Omental fat pad (tissue), 4 donors: ENCODE results near the gene ALLC. TPM values are rescaled to one million over a fixed set of nuclear protein-coding genes. Genes with fewer than 3 reads are reported as not detected.

Source experiments
- ATAC-seq: fragments of 150-250 bp; one replicate; pipeline ENCODE4 v1.9.1; 2016; ENCODE audit warnings: mild to moderate bottlenecking, moderate library complexity; ENCODE audit not compliant: low FRiP score
- DNase-seq: peaks from one replicate; pipeline ENCODE4 v3.0.0-alpha.2; 2019; ENCODE audit warnings: low spot score
- CTCF ChIP-seq, 3 donors: fragments of 450-650 bp; IDR thresholded peaks; one replicate each; pipeline ENCODE4 v1.5.1; 2016 to 2017; ENCODE audit warnings: antibody characterized with exemption in 3 of 3, mild to moderate bottlenecking in 3 of 3, moderate library complexity in 2 of 3
- total RNA-seq, 4 donors: library from RNA; depleted of rRNA; stranded (reverse); fragments of >200 nt; gene quantifications; one replicate each; pipeline ENCODE4 v1.1.0, GENCODE V29; 2016

The ALLC gene
- total RNA-seq, 4 donors from 2014 or later, result not detected

- DNase-seq, result no peak
- no peak for TF ChIP-seq CTCF (IDR thresholded peaks at IDR 0.05)
- no peak for ATAC-seq
Measured at GRCh38 chr2:3679616-3680393, 21.8 kb downstream of the ALLC start.

GRCh38 chr2:3680548-3681345 lies 22.7 kb downstream of the ALLC start:
- DNase-seq, result no peak
- TF ChIP-seq CTCF (IDR thresholded peaks at IDR 0.05), result no peak
- no peak for ATAC-seq

- ATAC-seq, result no peak
- TF ChIP-seq CTCF (IDR thresholded peaks at IDR 0.05), result no peak
Measured at GRCh38 chr2:3681625-3682024, 23.6 kb downstream of the ALLC start.

GRCh38 chr2:3682811-3683210 lies 24.8 kb downstream of the ALLC start:
- ATAC-seq, result no peak
- TF ChIP-seq CTCF (IDR thresholded peaks at IDR 0.05), result no peak
- DNase-seq, result no peak

More at GRCh38 chr2:3681625-3682024, 23.6 kb downstream of the ALLC start:
- DNase-seq, result no peak

GRCh38 chr2:3683748-3684454 lies 25.9 kb downstream of the ALLC start:
- ATAC-seq (no peak), DNase-seq (no peak)
- no peak for TF ChIP-seq CTCF (IDR thresholded peaks at IDR 0.05)

GRCh38 chr2:3689998-3690748 lies 32.2 kb downstream of the ALLC start:
- DNase-seq (no peak), ATAC-seq (no peak)
- TF ChIP-seq CTCF (IDR thresholded peaks at IDR 0.05), result no peak
